ENCODE measurements around the gene BEND2.

GRCh38 chrX:18174209-18174608 lies 46.5 kb downstream of the BEND2 start:
- TF ChIP-seq, protein P1, sequence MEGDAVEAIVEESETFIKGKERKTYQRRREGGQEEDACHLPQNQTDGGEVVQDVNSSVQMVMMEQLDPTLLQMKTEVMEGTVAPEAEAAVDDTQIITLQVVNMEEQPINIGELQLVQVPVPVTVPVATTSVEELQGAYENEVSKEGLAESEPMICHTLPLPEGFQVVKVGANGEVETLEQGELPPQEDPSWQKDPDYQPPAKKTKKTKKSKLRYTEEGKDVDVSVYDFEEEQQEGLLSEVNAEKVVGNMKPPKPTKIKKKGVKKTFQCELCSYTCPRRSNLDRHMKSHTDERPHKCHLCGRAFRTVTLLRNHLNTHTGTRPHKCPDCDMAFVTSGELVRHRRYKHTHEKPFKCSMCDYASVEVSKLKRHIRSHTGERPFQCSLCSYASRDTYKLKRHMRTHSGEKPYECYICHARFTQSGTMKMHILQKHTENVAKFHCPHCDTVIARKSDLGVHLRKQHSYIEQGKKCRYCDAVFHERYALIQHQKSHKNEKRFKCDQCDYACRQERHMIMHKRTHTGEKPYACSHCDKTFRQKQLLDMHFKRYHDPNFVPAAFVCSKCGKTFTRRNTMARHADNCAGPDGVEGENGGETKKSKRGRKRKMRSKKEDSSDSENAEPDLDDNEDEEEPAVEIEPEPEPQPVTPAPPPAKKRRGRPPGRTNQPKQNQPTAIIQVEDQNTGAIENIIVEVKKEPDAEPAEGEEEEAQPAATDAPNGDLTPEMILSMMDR (IDR thresholded peaks at IDR 0.05), result no peak
- no peak for TF ChIP-seq POLR2A (IDR thresholded peaks at IDR 0.05; ENCODE audit: low read depth)
- no peak for TF ChIP-seq POLR2AphosphoS5 (IDR thresholded peaks at IDR 0.05)
- TF ChIP-seq EP300 (IDR thresholded peaks at IDR 0.05), result no peak

Data from esophagus muscularis mucosa (tissue), 4 donors.